ENCODE results near the gene HPN. TPM values are rescaled to one million over a fixed set of nuclear protein-coding genes. Genes with fewer than 3 reads are reported as not detected.

The HPN gene
- total RNA-seq, 4 donors from 2014 or later, result 0.26 to 2.7 (median 0.68) TPM

GRCh38 chr19:35059006-35059798 lies 17.7 kb downstream of the HPN start:
- Histone ChIP-seq H3K27ac (no peak overlapping the region), H3K4me1 (no peaks in the 10 kb centered on the region), H3K9me3 (no peaks in the 10 kb centered on the region), H3K4me3 (no peak overlapping the region), H3K27me3 (no peaks in the 10 kb centered on the region), H3K36me3 (no peaks in the 10 kb centered on the region)
- intact Hi-C loops (cut with DNase I; ENCODE audit: low total_unique reads), result no loop called here
- DNase-seq, result no peak
- TF ChIP-seq CTCF (IDR thresholded peaks at IDR 0.05) (no peak), POLR2A (IDR thresholded peaks at IDR 0.05) (no peak)

GRCh38 chr19:35059799-35060091 lies 18.2 kb downstream of the HPN start:
- intact Hi-C loops (cut with DNase I; ENCODE audit: low total_unique reads), result no loop called here
- Histone ChIP-seq H3K9me3 (no peaks in the 10 kb centered on the region), H3K27me3 (no peaks in the 10 kb centered on the region), H3K36me3 (no peaks in the 10 kb centered on the region), H3K4me1 (no peaks in the 10 kb centered on the region), H3K4me3 (no peak overlapping the region), H3K27ac (no peak overlapping the region)
- no peak for TF ChIP-seq POLR2A (IDR thresholded peaks at IDR 0.05)
- TF ChIP-seq CTCF (IDR thresholded peaks at IDR 0.05), result no peak
- no peak for DNase-seq

GRCh38 chr19:35060160-35060855 lies 18.8 kb downstream of the HPN start:
- no peaks in the 10 kb centered on the region for H3K4me1 ChIP-seq
- H3K27me3 ChIP-seq, result no peaks in the 10 kb centered on the region
- no peak overlapping the region for H3K4me3 ChIP-seq
- H3K9me3 ChIP-seq, result no peaks in the 10 kb centered on the region
- H3K36me3 ChIP-seq, result no peaks in the 10 kb centered on the region
- no peak for DNase-seq
- TF ChIP-seq CTCF (IDR thresholded peaks at IDR 0.05) (no peak), POLR2A (IDR thresholded peaks at IDR 0.05) (no peak)
- intact Hi-C loops (cut with DNase I; ENCODE audit: low total_unique reads), result no loop called here
- no peak overlapping the region for H3K27ac ChIP-seq

- no peaks in the 10 kb centered on the region for H3K27me3 ChIP-seq
- no peak for DNase-seq
- H3K9me3 ChIP-seq, result no peaks in the 10 kb centered on the region
- H3K36me3 ChIP-seq, result no peaks in the 10 kb centered on the region
- intact Hi-C loops (cut with DNase I; ENCODE audit: low total_unique reads), result no loop called here
- no peak overlapping the region for H3K27ac ChIP-seq
- TF ChIP-seq POLR2A (IDR thresholded peaks at IDR 0.05) (no peak), CTCF (IDR thresholded peaks at IDR 0.05) (no peak)
- no peaks in the 10 kb centered on the region for H3K4me1 ChIP-seq
- no peak overlapping the region for H3K4me3 ChIP-seq
Observed at GRCh38 chr19:35061583-35062373, 20.3 kb downstream of the HPN start.

- no peak for DNase-seq
- no peaks in the 10 kb centered on the region for H3K9me3 ChIP-seq
- H3K4me1 ChIP-seq, result no peaks in the 10 kb centered on the region
- H3K4me3 ChIP-seq, result no peak overlapping the region
- intact Hi-C loops (cut with DNase I; ENCODE audit: low total_unique reads), result no loop called here
- no peaks in the 10 kb centered on the region for H3K36me3 ChIP-seq
- no peak overlapping the region for H3K27ac ChIP-seq
- H3K27me3 ChIP-seq, result no peaks in the 10 kb centered on the region
- TF ChIP-seq POLR2A (IDR thresholded peaks at IDR 0.05) (no peak), CTCF (IDR thresholded peaks at IDR 0.05) (no peak)
Observed at GRCh38 chr19:35062942-35063341, 21.4 kb downstream of the HPN start.

Measured in uterus (tissue), 4 donors.